Kidney (tissue), 14 donors: Measurements from ENCODE around the gene NAIP. TPM values are rescaled to one million over a fixed set of nuclear protein-coding genes. Genes with fewer than 3 reads are reported as not detected.
"Not testable (repeated sequence)": the region's sequence is repeated elsewhere in the genome, so short reads cannot be mapped to it uniquely, and the experiment has no call there.

Source experiments
- DNase-seq, 5 donors: peaks; one replicate each; pipeline ENCODE4 v3.0.0-alpha.2; 2013 to 2020
- FAIRE-seq: peaks from 2 replicates; lab custom pipeline; 2012; peaks lifted over from hg19 to GRCh38; lab: Jason Lieb, UNC
- H3K27ac ChIP-seq, 2 donors: one replicate each; pipeline ENCODE4 v1.7.0; 2013; ENCODE audit warnings: low read depth in 2 of 2, low read length in 2 of 2, inconsistent platforms in 1 of 2
- H3K27me3 ChIP-seq: one replicate; pipeline ENCODE4 v1.7.1; 2013; ENCODE audit warnings: low read length, inconsistent platforms; ENCODE audit not compliant: control insufficient read depth, insufficient read depth
- H3K36me3 ChIP-seq, 3 donors: one replicate each; pipeline versions ENCODE4 v1.7.0 to v1.7.1; 2013; ENCODE audit warnings: low read length in 3 of 3, control low read depth in 1 of 3, inconsistent platforms in 1 of 3; ENCODE audit not compliant: insufficient read depth in 3 of 3, control insufficient read depth in 2 of 3
- H3K4me1 ChIP-seq, 3 donors: one replicate each; pipeline versions ENCODE4 v1.7.0 to v1.7.1; 2013; ENCODE audit warnings: low read length in 3 of 3, inconsistent platforms in 1 of 3, low read depth in 1 of 3; ENCODE audit not compliant: control insufficient read depth in 2 of 3, insufficient read depth in 2 of 3
- H3K4me3 ChIP-seq, 3 donors: one replicate each; pipeline versions ENCODE4 v1.7.0 to v1.8.1; 2013; ENCODE audit warnings: low read length in 3 of 3, control low read depth in 1 of 3, inconsistent platforms in 1 of 3
- H3K9ac ChIP-seq, 3 donors: one replicate each; pipeline versions ENCODE4 v1.7.0 to v1.7.1; 2013; ENCODE audit warnings: low read length in 3 of 3, control low read depth in 1 of 3, inconsistent platforms in 1 of 3
- H3K9me3 ChIP-seq, 3 donors: one replicate each; pipeline versions ENCODE4 v1.7.0 to v1.7.1; 2013; ENCODE audit warnings: low read length in 3 of 3, control low read depth in 1 of 3, inconsistent platforms in 1 of 3; ENCODE audit not compliant: control insufficient read depth in 2 of 3, insufficient read depth in 1 of 3
- CTCF ChIP-seq: IDR thresholded peaks from 3 replicates; pipeline ENCODE4 v1.5.1; 2012; ENCODE audit warnings: mild to moderate bottlenecking, moderate library complexity, borderline replicate concordance; ENCODE audit not compliant: insufficient read depth; ENCODE audit errors: extremely low read depth
- intact Hi-C: fragments of 100-400 bp; cut with DNase I; formaldehyde crosslinking; loops from one replicate; pipeline ENCODE4 v1.11.1; 2022
- polyA plus RNA-seq: library from polyadenylated mRNA; stranded (reverse); fragments of 350-450 nt; fragmentation: Illumina TruSeq; extraction: RNeasy Lipid Tissue Mini Kit (QIAGEN cat#74804); gene quantifications from one replicate; pipeline ENCODE4 v1.2.3, GENCODE V29; 2014; ENCODE audit warnings: low read depth, low replicate concordance; ENCODE audit not compliant: insufficient read depth
- total RNA-seq: library from RNA; stranded (reverse); fragmentation: NEBNext Ultra II Directional; extraction: Animal tissue kit (Norgen Biotek cat#: 25700); gene quantifications from one replicate; pipeline ENCODE4 v1.2.1, GENCODE V29; 2021
- donor health status: control.
- donor health status: control.
- donor health status: control.
- donor health status: control.
- donor health status: control.
- donor health status: DM: yes; HTN: yes; CAD: no.
- donor health status: Normal renal cell carcinoma (clear cell type).

The NAIP gene
- total and polyA plus RNA-seq, 2 donors from 2014 or later: 5.7 to 43.1 TPM

- Histone ChIP-seq H3K9me3 (no peaks in the 10 kb centered on the region), H3K4me1 (no peaks in the 10 kb centered on the region), H3K36me3 (no peaks in the 10 kb centered on the region), H3K27ac (no peak overlapping the region), H3K4me3 (no peak overlapping the region), H3K9ac (no peak overlapping the region), H3K27me3 (no peaks in the 10 kb centered on the region)
- TF ChIP-seq CTCF: no peak
- no peak for FAIRE-seq
- intact Hi-C loops: no loop called here
- DNase-seq: no peak
These were observed 13.8 kb downstream of the NAIP start for GRCh38 chr5:71011194-71011792.

GRCh38 chr5:71006983-71007382 is 18.2 kb downstream of the NAIP start:
- H3K4me1 ChIP-seq, H3K9me3 ChIP-seq, DNase-seq, H3K9ac ChIP-seq, H3K4me3 ChIP-seq, H3K27ac ChIP-seq, H3K27me3 ChIP-seq, FAIRE-seq, H3K36me3 ChIP-seq, intact Hi-C loops: not testable (repeated sequence)

- H3K4me1 ChIP-seq, H3K36me3 ChIP-seq, H3K27ac ChIP-seq, H3K9ac ChIP-seq, H3K9me3 ChIP-seq, H3K4me3 ChIP-seq, DNase-seq, FAIRE-seq, intact Hi-C loops, H3K27me3 ChIP-seq: not testable (repeated sequence)
These were observed 40.3 kb downstream of the NAIP start for GRCh38 chr5:70984882-70985281.

- H3K27ac ChIP-seq, H3K36me3 ChIP-seq, H3K4me1 ChIP-seq, H3K4me3 ChIP-seq, DNase-seq, intact Hi-C loops, H3K9me3 ChIP-seq, H3K9ac ChIP-seq, FAIRE-seq, H3K27me3 ChIP-seq: not testable (repeated sequence)
These were observed 57.9 kb downstream of the NAIP start for GRCh38 chr5:70967220-70967619.

GRCh38 chr5:70964531-70964930 is 60.6 kb downstream of the NAIP start:
- H3K36me3 ChIP-seq, FAIRE-seq, intact Hi-C loops, H3K9ac ChIP-seq, H3K27ac ChIP-seq, H3K27me3 ChIP-seq, H3K9me3 ChIP-seq, DNase-seq, H3K4me3 ChIP-seq, H3K4me1 ChIP-seq: not testable (repeated sequence)

- H3K27me3 ChIP-seq, H3K9ac ChIP-seq, H3K36me3 ChIP-seq, intact Hi-C loops, H3K4me1 ChIP-seq, H3K27ac ChIP-seq, H3K9me3 ChIP-seq, H3K4me3 ChIP-seq, FAIRE-seq, DNase-seq: not testable (repeated sequence)
These were observed 72.1 kb downstream of the NAIP start for GRCh38 chr5:70953068-70953467.

GRCh38 chr5:70932560-70932959 is 92.6 kb downstream of the NAIP start:
- H3K4me3 ChIP-seq, H3K9ac ChIP-seq, H3K36me3 ChIP-seq, FAIRE-seq, intact Hi-C loops, H3K27me3 ChIP-seq, H3K4me1 ChIP-seq, DNase-seq, H3K9me3 ChIP-seq, H3K27ac ChIP-seq: not testable (repeated sequence)
